H9 (cell line): ENCODE data around the gene LRRFIP1. TPM values are rescaled to one million over a fixed set of nuclear protein-coding genes. Genes with fewer than 3 reads are reported as not detected.
A peak's percentile ranks its signal among the peaks of the same experiment; 100 is the strongest.

Source experiments
- DNase-seq: peaks from one replicate; pipeline ENCODE4 v3.0.0-alpha.2; 2017
- H2AFZ ChIP-seq: one replicate; pipeline ENCODE4 v1.6.1; 2013; ENCODE audit warnings: mild to moderate bottlenecking, low read length, control low read depth, moderate library complexity
- H2AK5ac ChIP-seq: 2 replicates; pipeline ENCODE4 v1.6.1; 2013; ENCODE audit warnings: low read length, control low read depth, mixed read lengths; ENCODE audit not compliant: insufficient read length
- H2BK120ac ChIP-seq: one replicate; pipeline ENCODE4 v1.6.1; 2013; ENCODE audit warnings: low read depth, mild to moderate bottlenecking, low read length, control low read depth, inconsistent platforms; ENCODE audit not compliant: poor library complexity, severe bottlenecking
- H2BK12ac ChIP-seq: 2 replicates; pipeline ENCODE4 v1.6.1; 2013; ENCODE audit warnings: low read length, control low read depth, mixed read lengths, low read depth; ENCODE audit not compliant: insufficient read length
- H2BK15ac ChIP-seq: 2 replicates; pipeline ENCODE4 v1.6.1; 2013; ENCODE audit warnings: low read depth, low read length, control low read depth
- H2BK20ac ChIP-seq: one replicate; pipeline ENCODE4 v1.6.1; 2013; ENCODE audit warnings: low read depth, mild to moderate bottlenecking, low read length, control low read depth, inconsistent platforms; ENCODE audit not compliant: poor library complexity, severe bottlenecking
- H2BK5ac ChIP-seq: 2 replicates; pipeline ENCODE4 v1.6.1; 2013; ENCODE audit warnings: low read length, control low read depth, mixed read lengths; ENCODE audit not compliant: insufficient read length
- H3K14ac ChIP-seq: 2 replicates; pipeline ENCODE4 v1.6.1; 2013; ENCODE audit warnings: low read length, control low read depth; ENCODE audit not compliant: insufficient read depth
- H3K18ac ChIP-seq: 2 replicates; pipeline ENCODE4 v1.6.1; 2013; ENCODE audit warnings: low read depth, mild to moderate bottlenecking, mixed read lengths, low read length, control low read depth; ENCODE audit not compliant: insufficient read length
- H3K23ac ChIP-seq: 2 replicates; pipeline ENCODE4 v1.6.1; 2013; ENCODE audit warnings: low read length, control low read depth, mixed read lengths, low read depth; ENCODE audit not compliant: insufficient read length
- H3K23me2 ChIP-seq: 2 replicates; pipeline ENCODE4 v1.6.1; 2013; ENCODE audit warnings: low read depth, mild to moderate bottlenecking, mixed read lengths, low read length, control low read depth; ENCODE audit not compliant: insufficient read length, poor library complexity, severe bottlenecking
- H3K27ac ChIP-seq: 2 replicates; pipeline ENCODE4 v1.5.1; 2013; ENCODE audit warnings: low read length, control low read depth, mixed read lengths, low read depth; ENCODE audit not compliant: insufficient read length
- H3K27me3 ChIP-seq: 2 replicates; pipeline ENCODE4 v1.6.1; 2013; ENCODE audit warnings: low read length, control low read depth, inconsistent platforms; ENCODE audit not compliant: insufficient read depth
- H3K4ac ChIP-seq: 2 replicates; pipeline ENCODE4 v1.6.1; 2013; ENCODE audit warnings: low read depth, mild to moderate bottlenecking, control low read depth, inconsistent platforms, low read length, moderate library complexity
- H3K4me1 ChIP-seq: 2 replicates; pipeline ENCODE4 v1.6.1; 2013; ENCODE audit warnings: low read length, control low read depth, inconsistent platforms; ENCODE audit not compliant: insufficient read depth
- H3K4me2 ChIP-seq: 2 replicates; pipeline ENCODE4 v1.6.1; 2013; ENCODE audit warnings: low read length, control low read depth, mixed read lengths; ENCODE audit not compliant: insufficient read length, insufficient read depth
- H3K56ac ChIP-seq: 2 replicates; pipeline ENCODE4 v1.6.1; 2013; ENCODE audit warnings: low read depth, mild to moderate bottlenecking, mixed read lengths, low read length, control low read depth; ENCODE audit not compliant: insufficient read length
- H3K79me1 ChIP-seq: 2 replicates; pipeline ENCODE4 v1.6.1; 2013; ENCODE audit warnings: low read depth, mild to moderate bottlenecking, moderate library complexity, low read length, control low read depth, inconsistent platforms; ENCODE audit not compliant: insufficient read depth, poor library complexity, severe bottlenecking
- H3K79me2 ChIP-seq: 2 replicates; pipeline ENCODE4 v1.6.1; 2013; ENCODE audit warnings: low read length, control low read depth, inconsistent platforms; ENCODE audit not compliant: insufficient read depth
- H3K9ac ChIP-seq: 2 replicates; pipeline ENCODE4 v1.6.1; 2013; ENCODE audit warnings: low read length, control low read depth, mixed read lengths; ENCODE audit not compliant: insufficient read length; ENCODE audit errors: extremely low read depth
- H3K9me3 ChIP-seq: one replicate; pipeline ENCODE4 v1.6.1; 2013; ENCODE audit warnings: low read depth, low read length, inconsistent platforms; ENCODE audit not compliant: control insufficient read depth
- H3T11ph ChIP-seq: one replicate; pipeline ENCODE4 v1.6.1; 2013; ENCODE audit warnings: mild to moderate bottlenecking, low read length, control low read depth, inconsistent platforms
- H4K20me1 ChIP-seq: one replicate; pipeline ENCODE4 v1.6.1; 2013; ENCODE audit not compliant: control insufficient read depth, insufficient read length, insufficient read depth
- H4K5ac ChIP-seq: 2 replicates; pipeline ENCODE4 v1.6.1; 2013; ENCODE audit warnings: low read depth, mild to moderate bottlenecking, mixed read lengths, low read length, control low read depth; ENCODE audit not compliant: insufficient read length
- H4K8ac ChIP-seq: replicated peaks from 2 replicates; pipeline ENCODE4 v1.6.1; 2013; ENCODE audit warnings: low read length, control low read depth, mixed read lengths, low read depth; ENCODE audit not compliant: insufficient read length
- H4K91ac ChIP-seq: 2 replicates; pipeline ENCODE4 v1.6.1; 2013; ENCODE audit warnings: low read depth, mild to moderate bottlenecking, moderate library complexity, mixed read lengths, low read length, control low read depth; ENCODE audit not compliant: insufficient read length
- H3K27ac Mint-ChIP-seq, 3 experiments: 2 replicates in 2 of 3; 3 replicates in 1 of 3; pipeline ENCODE4 v1.8.0; 2020 to 2021; ENCODE audit warnings: mixed read lengths in 3 of 3, mild to moderate bottlenecking in 1 of 3, moderate library complexity in 1 of 3
- H3K27me3 Mint-ChIP-seq: 2 replicates; pipeline ENCODE4 v1.8.0; 2021; ENCODE audit warnings: low read depth, mild to moderate bottlenecking, moderate library complexity, mixed read lengths
- H3K36me3 Mint-ChIP-seq, 3 experiments: 2 replicates in 2 of 3; 3 replicates in 1 of 3; pipeline ENCODE4 v1.8.0; 2020 to 2021; ENCODE audit warnings: low read depth in 3 of 3, mixed read lengths in 3 of 3; ENCODE audit not compliant: insufficient read depth in 1 of 3
- H3K4me1 Mint-ChIP-seq, 2 experiments: 2 replicates each; pipeline ENCODE4 v1.8.0; 2020; ENCODE audit warnings: mixed read lengths in 2 of 2
- H3K4me3 Mint-ChIP-seq, 2 experiments: 2 replicates in 1 of 2; 3 replicates in 1 of 2; pipeline ENCODE4 v1.8.0; 2020 to 2021; ENCODE audit warnings: mild to moderate bottlenecking in 2 of 2, mixed read lengths in 2 of 2, moderate library complexity in 1 of 2
- H3K9me3 Mint-ChIP-seq, 2 experiments: 2 replicates in 1 of 2; 3 replicates in 1 of 2; pipeline ENCODE4 v1.8.0; 2020; ENCODE audit warnings: mild to moderate bottlenecking in 2 of 2, mixed read lengths in 2 of 2, moderate library complexity in 1 of 2
- WGBS: extraction: QIAGEN DNeasy Blood & Tissue Kit; methylation state at CpG from one replicate; pipeline ENCODE4 v1.1.7; 2013; ENCODE audit warnings: missing lambda C conversion rate, low lambda C conversion rate, mixed read lengths; ENCODE audit not compliant: insufficient read length; ENCODE audit errors: extremely low coverage; 5-methylcytosine and 5-hydroxymethylcytosine counted together
- total RNA-seq: library from RNA; stranded (reverse); gene quantifications from 2 replicates; pipeline ENCODE4 v1.2.1, GENCODE V29; 2021
- TF ChIP-seq, protein P1 (sequence below): fragments of 200-600 bp; sonication (generic); conservative IDR thresholded peaks from 3 replicates; pipeline ENCODE4 v1.8.0; 2021; ENCODE audit warnings: antibody characterized with exemption, mild to moderate bottlenecking

Gene LRRFIP1
- total RNA-seq, 1 experiment from 2014 or later, result 38.5 TPM

DNA sequence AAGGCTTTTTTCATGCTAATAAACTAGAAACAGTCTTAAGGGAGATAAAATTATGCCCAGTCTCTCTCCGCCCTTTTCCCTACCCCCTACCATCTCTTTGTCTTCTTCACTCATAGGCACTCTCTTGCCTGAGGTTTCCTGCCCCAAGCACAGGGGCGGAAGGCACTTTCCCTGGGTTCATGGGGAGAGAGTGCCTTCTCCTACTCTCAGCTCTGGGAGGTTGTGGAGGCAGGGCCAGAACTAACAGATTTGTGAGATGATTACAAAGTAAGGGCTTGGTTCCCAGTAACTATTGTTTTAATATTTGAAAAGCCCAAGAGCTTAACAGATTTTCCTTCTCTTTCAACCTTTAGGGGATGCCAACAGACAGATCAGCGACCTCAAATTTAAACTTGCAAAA is 145.1 kb downstream of the LRRFIP1 start:
- Histone ChIP-seq H3K9ac (no peak overlapping the region), H3K27me3 (no peaks in the 10 kb centered on the region), H2AK5ac (no peak overlapping the region), H3K23ac (no peak overlapping the region), H3T11ph (no peak overlapping the region), H3K79me1 (no peaks in the 10 kb centered on the region), H4K91ac (no peak overlapping the region), H3K56ac (no peak overlapping the region), H4K8ac (no peak overlapping the region), H3K9me3 (no peaks in the 10 kb centered on the region), H3K4me2 (no peak overlapping the region), H3K27ac (no peak overlapping the region), H4K20me1 (no peaks in the 10 kb centered on the region), H3K79me2 (no peaks in the 10 kb centered on the region), H3K4me1 (no peaks in the 10 kb centered on the region), H2BK5ac (no peak overlapping the region), H2AFZ (no peak overlapping the region), H2BK12ac (no peak overlapping the region), H2BK20ac (no peak overlapping the region), H2BK120ac (no peak overlapping the region), H2BK15ac (no peak overlapping the region), H3K14ac (no peak overlapping the region), H3K4ac (no peak overlapping the region), H3K18ac (no peak overlapping the region), H3K23me2 (no peaks in the 10 kb centered on the region), H4K5ac (no peak overlapping the region)
- peaks cover 0 to 10% of the 10 kb centered on the region in 2 experiments; a peak in 2 of 4 replicates for H3K4me1 Mint-ChIP-seq
- no peaks in the 10 kb centered on the region; a peak in 1 of 5 replicates for H3K9me3 Mint-ChIP-seq
- TF ChIP-seq, protein P1, sequence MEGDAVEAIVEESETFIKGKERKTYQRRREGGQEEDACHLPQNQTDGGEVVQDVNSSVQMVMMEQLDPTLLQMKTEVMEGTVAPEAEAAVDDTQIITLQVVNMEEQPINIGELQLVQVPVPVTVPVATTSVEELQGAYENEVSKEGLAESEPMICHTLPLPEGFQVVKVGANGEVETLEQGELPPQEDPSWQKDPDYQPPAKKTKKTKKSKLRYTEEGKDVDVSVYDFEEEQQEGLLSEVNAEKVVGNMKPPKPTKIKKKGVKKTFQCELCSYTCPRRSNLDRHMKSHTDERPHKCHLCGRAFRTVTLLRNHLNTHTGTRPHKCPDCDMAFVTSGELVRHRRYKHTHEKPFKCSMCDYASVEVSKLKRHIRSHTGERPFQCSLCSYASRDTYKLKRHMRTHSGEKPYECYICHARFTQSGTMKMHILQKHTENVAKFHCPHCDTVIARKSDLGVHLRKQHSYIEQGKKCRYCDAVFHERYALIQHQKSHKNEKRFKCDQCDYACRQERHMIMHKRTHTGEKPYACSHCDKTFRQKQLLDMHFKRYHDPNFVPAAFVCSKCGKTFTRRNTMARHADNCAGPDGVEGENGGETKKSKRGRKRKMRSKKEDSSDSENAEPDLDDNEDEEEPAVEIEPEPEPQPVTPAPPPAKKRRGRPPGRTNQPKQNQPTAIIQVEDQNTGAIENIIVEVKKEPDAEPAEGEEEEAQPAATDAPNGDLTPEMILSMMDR, result no peak
- peaks cover 16 to 19% (median 18%) of the 10 kb centered on the region in 3 experiments for H3K36me3 Mint-ChIP-seq
- H3K4me3 Mint-ChIP-seq, result no peak overlapping the region
- DNase-seq, result no peak
- no peaks in the 10 kb centered on the region for H3K27me3 Mint-ChIP-seq
- H3K27ac Mint-ChIP-seq, result peak overlapping the region; percentile 2 to 24 (median 3); a peak in 4 of 7 replicates
- no CpG with 5 or more reads among the region's 3 CpGs for whole genome bisulfite sequencing
